GM19238 (cell line): Measurements from ENCODE around the gene HOXD3.

Experiments
- DNase-seq: peaks from one replicate; pipeline ENCODE4 v3.0.0; 2011; ENCODE audit warnings: low spot score; ENCODE audit not compliant: insufficient read length

The HOXD3 gene

GRCh38 chr2:176121190-176122051, 35.7 kb upstream of the HOXD3 start:
- DNase-seq = no peak

GRCh38 chr2:176122052-176122682, 34.9 kb upstream of the HOXD3 start:
- DNase-seq = no peak

DNA sequence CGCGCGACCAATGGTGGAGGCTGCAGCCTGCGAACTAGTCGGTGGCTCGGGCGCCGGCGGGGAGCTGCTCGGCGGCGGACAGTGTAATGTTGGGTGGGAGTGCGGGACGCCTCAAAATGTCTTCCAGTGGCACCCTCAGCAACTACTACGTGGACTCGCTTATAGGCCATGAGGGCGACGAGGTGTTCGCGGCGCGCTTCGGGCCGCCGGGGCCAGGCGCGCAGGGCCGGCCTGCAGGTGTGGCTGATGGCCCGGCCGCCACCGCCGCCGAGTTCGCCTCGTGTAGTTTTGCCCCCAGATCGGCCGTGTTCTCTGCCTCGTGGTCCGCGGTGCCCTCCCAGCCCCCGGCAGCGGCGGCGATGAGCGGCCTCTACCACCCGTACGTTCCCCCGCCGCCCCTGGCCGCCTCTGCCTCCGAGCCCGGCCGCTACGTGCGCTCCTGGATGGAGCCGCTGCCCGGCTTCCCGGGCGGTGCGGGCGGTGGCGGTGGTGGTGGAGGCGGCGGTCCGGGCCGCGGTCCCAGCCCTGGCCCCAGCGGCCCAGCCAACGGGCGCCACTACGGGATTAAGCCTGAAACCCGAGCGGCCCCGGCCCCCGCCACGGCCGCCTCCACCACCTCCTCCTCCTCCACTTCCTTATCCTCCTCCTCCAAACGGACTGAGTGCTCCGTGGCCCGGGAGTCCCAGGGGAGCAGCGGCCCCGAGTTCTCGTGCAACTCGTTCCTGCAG, 34.3 kb upstream of the HOXD3 start, which contains the start of gene HOXD9:
TSS of gene HOXD9 (plus strand) at position 37 of the 728 bp plus-strand sequence. CDS start at position 87, 50 bp downstream.
- DNase-seq = no peak

DNA sequence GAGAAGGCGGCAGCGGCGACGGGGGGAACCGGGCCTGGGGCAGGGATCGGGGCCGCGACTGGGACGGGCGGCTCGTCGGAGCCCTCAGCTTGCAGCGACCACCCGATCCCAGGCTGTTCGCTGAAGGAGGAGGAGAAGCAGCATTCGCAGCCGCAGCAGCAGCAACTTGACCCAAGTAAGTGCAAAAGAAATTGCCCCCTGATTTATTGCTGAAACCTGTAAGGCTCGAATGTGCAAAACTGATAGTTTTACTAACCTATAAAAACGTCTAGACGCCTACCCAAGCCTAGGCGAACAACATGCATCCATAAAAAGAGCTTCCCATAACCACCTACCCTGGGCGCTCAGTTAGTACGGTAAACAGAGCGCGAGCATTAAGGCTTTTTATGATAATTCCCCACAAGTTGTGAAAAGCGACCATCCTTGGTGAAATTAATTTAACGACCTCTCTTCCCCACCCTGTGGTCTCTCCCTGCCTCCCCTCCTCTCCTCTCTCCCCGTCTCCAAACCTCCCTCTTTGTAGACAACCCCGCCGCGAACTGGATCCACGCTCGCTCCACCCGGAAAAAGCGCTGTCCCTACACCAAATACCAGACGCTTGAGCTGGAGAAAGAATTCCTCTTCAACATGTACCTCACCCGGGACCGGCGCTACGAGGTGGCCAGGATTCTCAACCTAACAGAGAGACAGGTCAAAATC, 33.5 kb upstream of the HOXD3 start:
- DNase-seq = no peak

- DNase-seq = no peak
These were observed 32.8 kb upstream of the HOXD3 start for GRCh38 chr2:176124110-176124946.

GRCh38 chr2:176124947-176125771, 31.9 kb upstream of the HOXD3 start:
- DNase-seq = no peak

GRCh38 chr2:176125772-176126054, 31.4 kb upstream of the HOXD3 start:
- DNase-seq = no peak

- no peak for DNase-seq
These were observed 30.0 kb upstream of the HOXD3 start for GRCh38 chr2:176126929-176127773.

GRCh38 chr2:176127774-176128072, 29.4 kb upstream of the HOXD3 start:
- DNase-seq = no peak

DNA sequence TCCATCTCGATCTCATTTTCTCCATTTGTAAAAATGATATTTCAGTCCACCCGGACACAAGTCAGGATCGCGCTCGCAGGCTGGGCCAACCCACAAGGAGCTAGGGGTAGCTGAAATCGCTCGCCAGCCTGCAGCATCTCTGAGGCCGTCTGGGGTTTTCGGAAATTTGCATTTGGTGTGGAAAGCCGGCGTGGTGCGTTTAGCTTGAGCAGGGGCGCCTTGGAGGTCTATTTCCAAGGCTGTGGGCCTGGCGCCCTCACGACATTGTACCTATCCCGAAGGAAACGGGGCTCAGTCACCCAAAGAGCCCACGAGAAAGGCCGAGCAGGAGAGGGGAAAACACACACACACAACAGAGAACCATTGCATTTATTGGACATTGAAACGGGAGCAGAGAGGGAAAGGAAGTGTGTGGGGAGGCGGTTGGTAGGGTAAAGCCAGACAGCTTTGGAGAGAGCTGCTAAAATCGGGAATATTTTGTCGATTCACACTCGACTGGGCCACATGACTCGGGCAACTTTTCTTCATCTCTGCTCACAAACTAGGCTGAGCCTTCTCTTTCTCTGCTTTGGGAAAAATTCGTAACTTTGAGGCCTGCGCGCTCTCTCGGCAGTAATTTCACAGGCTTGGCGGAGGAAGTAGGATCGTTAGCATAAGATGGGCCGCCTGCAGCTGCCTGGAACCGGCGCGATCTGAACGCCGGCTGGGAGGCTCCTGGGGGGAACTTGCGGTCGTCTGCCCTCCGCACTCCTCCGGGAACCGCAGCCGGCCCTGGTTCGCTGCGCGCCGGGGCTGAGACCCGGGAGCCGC, 28.7 kb upstream of the HOXD3 start:
- no peak for DNase-seq

DNA sequence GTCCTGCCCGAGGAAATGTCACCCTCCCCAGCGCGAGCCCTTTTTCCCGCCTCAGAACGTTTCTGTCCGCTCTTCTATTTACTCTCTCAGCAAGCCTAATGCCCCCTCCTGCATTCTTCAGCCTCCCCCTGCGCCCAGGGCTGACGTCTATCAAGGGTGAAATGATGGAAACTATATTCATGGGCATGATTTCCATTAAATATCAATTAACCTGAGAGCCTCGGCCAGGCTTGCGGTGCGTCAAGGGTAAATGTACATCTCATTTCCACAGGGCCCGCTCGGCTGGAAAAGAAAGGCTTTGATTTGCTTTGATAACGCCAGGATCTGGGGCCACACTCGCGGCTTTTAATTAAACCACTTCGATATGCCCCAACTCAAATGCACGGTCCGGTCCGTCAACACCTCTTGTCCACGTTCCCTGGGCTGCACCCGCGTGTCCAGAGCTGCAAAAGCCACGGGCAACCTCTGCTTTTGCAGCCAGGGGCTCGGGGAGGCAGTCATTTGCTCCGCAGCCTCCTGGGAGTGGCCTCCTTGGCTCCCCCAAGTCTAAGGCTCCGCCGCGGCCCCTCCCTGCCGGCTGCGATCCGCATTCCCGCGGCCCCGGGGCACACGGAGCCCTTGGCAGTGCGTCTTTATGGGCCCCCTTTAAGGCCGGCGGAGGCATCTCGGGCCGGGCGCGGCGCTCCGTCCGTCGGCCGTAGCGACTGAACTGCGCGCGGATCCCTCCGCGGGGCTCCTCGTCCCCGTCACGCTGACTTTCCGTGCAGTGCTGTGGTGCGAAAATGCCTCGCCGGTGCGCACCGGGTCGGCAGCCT, 27.9 kb upstream of the HOXD3 start, which contains the start of gene HOXD8:
TSS of gene HOXD8 (plus strand) at position 724 of the 815 bp plus-strand sequence. CDS start 662 bp downstream, outside the sequence.
- no peak for DNase-seq

DNA sequence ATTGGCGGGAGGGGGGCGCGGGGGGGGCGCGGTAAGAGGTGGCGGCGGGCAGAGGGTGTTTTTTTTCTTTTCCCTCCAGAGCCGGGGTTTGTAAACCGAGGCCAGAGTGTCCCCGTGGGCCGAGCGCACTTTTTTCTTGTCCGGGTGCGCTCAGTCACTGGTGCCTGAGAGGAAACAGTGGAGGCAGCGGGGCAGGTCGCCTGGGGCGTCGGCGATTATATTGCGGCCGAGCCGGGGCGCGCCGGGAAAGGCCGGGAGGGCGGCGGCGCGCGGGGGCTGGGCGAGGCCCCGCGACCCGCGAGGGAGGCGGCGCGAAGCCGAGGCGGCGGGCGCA, 27.3 kb upstream of the HOXD3 start:
- DNase-seq = no peak

DNA sequence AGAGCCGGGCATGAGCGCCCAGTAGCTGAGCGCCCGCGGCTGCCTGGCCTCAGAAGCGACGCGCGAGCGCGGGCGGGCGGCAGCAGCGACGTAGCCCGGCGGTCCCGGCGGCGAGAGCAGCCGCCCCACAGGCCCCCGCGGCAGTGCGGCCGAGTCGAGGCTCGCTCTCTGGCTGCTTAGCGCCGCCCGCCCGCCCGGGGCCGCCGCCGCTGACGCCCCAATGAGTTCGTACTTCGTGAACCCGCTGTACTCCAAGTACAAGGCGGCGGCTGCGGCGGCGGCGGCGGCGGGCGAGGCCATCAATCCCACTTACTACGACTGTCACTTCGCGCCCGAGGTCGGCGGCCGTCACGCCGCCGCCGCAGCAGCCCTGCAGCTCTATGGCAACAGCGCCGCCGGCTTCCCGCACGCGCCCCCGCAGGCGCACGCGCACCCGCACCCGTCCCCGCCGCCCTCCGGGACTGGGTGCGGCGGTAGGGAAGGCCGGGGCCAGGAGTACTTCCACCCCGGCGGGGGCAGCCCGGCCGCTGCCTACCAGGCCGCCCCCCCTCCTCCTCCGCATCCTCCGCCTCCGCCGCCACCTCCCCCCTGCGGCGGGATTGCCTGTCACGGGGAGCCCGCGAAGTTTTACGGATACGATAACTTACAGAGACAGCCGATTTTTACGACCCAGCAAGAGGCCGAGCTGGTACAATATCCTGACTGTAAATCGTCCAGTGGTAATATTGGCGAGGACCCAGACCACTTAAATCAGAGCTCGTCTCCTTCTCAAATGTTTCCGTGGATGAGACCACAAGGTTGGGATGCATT, 26.8 kb upstream of the HOXD3 start:
- DNase-seq = no peak

GRCh38 chr2:176130957-176131847, 25.9 kb upstream of the HOXD3 start:
- no peak for DNase-seq

DNA sequence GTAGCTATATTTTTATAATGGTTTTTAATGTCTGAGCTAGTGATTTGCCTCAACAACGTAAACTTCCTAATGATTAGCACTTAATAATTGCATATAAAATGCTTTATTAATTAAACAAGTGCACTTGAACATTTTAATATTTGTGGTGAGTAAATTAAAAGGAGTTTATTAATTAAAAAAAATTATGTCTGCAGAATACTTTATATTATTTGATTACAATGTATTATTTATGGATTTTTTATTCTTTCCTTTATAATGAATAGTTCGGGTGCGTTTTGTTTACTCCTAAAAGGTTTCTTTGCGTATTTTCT, 25.3 kb upstream of the HOXD3 start:
- DNase-seq = no peak
